Epithelial cell of prostate (primary cell): ENCODE results near the gene ELAVL1.
"Not testable (repeated sequence)": the region's sequence is repeated elsewhere in the genome, so short reads cannot be mapped to it uniquely, and the experiment has no call there.

ENCODE experiments used
- DNase-seq: peaks from one replicate; pipeline ENCODE4 v3.0.0-alpha.2; 2011; ENCODE audit warnings: low read depth, low spot score
- H3K27ac ChIP-seq: fragments of 450-650 bp; 2 replicates; pipeline ENCODE4 v1.5.1; 2017; ENCODE audit warnings: mild to moderate bottlenecking

ELAVL1 gene

GRCh38 chr19:7971553-7972520 is 33.6 kb downstream of the ELAVL1 start:
- no peak for DNase-seq
- no peak overlapping the region for H3K27ac ChIP-seq

DNA sequence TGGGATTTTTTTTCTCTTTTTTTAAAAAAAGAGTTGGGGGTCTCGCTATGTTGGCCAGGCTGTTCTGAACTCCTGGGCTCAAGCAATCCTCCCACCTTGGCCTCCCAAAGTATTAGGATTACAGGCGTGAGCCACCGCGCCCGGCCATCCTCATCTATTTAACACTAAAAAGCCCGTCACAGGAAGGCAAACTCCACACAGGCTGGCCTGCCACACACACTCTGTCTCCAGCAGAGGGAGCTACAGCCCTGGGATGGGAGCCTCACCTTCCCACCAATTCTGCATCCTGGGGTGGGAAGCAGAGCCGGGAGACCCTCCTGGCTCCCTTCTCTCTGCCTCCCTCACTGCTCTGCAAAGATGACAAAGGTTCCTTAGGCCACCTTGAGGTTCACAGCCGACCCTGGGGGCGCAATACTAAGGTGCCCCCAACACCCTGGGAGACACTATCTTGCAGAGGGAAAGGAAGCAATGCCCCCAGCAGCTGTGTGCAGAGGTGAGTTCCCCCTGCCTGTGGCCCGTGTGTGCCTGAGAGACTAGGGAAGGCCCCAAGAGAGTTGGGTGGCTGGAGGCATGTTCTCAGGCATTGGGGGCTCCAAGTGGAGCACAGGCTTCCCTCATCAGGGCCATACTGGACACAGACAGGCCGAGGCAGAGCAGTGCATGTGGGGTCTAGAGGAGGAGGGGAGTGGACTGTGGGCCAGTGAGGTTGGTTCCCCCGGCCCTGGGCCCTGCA is 34.6 kb downstream of the ELAVL1 start:
- no peak for DNase-seq
- H3K27ac ChIP-seq, result no peak overlapping the region

DNA sequence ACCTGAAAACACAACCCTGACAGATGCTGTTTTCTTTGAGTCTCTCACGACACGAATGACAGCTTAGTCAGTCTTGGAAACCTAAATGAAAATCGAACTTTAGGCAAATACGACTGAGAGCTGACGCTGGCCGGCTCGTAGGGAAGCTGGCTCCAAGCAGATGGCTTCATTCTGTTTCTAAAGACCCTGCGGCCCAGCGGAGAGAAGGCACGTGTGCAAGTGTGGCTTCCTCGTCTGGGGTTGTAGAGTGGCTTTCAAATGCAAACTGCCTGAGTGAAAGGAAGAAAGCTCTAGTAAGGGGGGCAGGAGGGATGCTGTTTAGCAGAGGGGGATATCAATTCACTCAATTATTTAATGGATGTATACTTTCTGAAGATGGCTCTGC is 35.9 kb downstream of the ELAVL1 start:
- no peak for DNase-seq
- no peak overlapping the region for H3K27ac ChIP-seq

GRCh38 chr19:7968796-7969554 is 36.5 kb downstream of the ELAVL1 start:
- DNase-seq, result no peak
- no peak overlapping the region for H3K27ac ChIP-seq

GRCh38 chr19:7968008-7968795 is 37.2 kb downstream of the ELAVL1 start:
- H3K27ac ChIP-seq, result no peak overlapping the region
- no peak for DNase-seq

- DNase-seq, result no peak
- H3K27ac ChIP-seq, result no peak overlapping the region
These were observed 39.3 kb downstream of the ELAVL1 start for GRCh38 chr19:7965921-7966665.

GRCh38 chr19:7965259-7965841 is 40.1 kb downstream of the ELAVL1 start:
- no peak for DNase-seq
- no peak overlapping the region for H3K27ac ChIP-seq

GRCh38 chr19:7963566-7963965 is 41.9 kb downstream of the ELAVL1 start:
- no peak for DNase-seq
- H3K27ac ChIP-seq, result no peak overlapping the region

DNA sequence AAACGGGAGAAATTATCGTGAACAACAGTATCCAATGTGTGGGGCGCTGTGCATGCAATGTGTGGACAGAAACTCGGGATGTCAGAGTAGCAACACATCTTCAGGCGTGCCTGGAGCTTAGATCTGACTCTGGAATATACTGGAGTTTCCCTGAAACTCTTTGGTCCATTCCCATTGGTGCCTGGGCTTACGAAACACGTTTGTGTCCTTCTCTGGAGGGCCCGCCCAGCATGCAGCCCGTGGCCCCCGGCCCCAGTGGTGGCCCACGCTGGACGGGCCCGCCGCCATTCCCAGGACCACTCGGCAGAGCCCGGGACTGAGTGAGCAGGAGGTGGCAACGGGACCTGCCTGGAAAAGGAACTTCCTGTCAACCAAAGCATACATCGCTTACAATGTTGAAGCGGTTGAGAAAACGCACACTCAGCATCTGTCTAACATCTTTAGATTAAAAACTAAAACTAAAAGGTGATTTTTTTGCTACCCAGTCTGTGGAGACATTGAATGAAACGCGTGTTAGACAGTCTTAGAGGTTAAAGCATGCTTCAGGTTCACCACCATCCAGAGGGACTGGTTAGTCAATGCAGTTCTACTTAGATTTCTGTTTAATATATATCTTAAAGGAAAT is 42.7 kb downstream of the ELAVL1 start:
- DNase-seq, result no peak
- no peak overlapping the region for H3K27ac ChIP-seq

DNA sequence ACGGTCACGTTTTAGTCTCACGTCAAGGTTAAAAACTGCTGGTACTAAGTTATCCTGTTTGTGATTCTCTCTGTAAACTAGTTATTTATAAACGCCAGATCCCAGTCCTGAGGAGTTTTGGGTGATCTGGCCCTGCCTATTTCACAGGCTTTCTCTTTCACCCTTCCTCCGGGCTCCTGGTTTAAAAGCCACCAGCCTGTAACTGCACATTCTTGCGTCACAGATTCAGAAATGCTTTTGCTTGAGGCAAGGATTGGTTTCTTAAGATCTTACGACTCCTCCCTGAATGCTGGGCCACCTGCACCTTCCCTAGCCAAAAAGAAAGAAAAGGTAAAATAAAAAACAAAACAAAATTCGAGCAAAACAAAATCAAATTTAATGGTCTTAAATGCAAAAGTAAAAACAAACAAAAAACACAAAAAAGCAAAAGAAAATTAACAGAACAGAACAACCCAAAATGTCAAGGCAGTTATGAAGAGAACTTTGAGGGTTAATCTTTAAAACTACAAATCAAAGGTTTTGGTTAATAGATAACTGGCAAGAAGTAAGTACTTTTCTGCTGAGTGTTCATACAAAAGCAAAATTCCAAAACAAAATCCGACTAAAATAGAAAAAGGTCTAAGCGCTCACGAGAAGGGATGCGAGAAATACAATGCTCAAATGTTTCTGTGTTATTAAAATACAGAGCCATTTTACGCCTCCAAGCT is 43.4 kb downstream of the ELAVL1 start:
- no peak overlapping the region for H3K27ac ChIP-seq
- no peak for DNase-seq

DNA sequence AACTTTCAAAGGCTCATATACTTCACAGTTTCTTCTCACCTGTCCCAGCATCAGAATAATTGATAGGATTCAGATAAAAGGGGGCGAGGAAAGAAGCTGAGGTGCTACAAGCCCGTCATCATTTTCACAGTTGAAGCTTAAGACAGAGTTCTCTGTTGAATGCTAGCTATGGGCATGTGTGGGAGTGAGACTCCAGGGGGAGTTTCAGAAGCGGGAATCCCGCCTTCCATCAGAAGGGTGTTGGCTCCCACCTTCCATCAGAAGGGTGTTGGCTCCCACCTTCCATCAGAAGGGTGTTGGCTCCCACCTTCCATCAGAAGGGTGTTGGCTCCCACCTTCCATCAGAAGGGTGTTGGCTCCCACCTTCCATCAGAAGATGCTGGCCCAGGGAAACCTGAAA is 44.4 kb downstream of the ELAVL1 start:
- H3K27ac ChIP-seq, DNase-seq: not testable (repeated sequence)

DNA sequence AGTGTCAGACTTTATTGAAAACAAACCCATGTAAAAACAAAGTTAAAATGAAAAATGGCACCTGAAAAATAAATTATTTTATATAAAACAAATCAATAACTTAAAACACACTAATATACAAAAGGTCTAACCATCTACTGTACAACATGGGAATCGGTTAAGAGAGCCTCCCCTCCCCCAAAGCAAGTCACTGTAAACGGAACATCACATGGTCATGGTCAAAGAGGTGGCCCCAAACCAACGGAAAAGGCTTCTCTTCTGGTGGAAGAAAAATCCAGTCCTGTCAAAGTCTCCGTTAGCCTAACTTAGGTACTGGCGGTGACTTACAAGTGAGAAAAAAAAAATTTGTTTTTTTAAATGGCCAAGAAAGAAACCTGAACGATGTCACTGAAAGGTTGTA is 46.2 kb downstream of the ELAVL1 start:
- H3K27ac ChIP-seq, result no peak overlapping the region
- no peak for DNase-seq

- no peak for DNase-seq
- no peak overlapping the region for H3K27ac ChIP-seq
These were observed 49.7 kb downstream of the ELAVL1 start for GRCh38 chr19:7955696-7956095.

DNA sequence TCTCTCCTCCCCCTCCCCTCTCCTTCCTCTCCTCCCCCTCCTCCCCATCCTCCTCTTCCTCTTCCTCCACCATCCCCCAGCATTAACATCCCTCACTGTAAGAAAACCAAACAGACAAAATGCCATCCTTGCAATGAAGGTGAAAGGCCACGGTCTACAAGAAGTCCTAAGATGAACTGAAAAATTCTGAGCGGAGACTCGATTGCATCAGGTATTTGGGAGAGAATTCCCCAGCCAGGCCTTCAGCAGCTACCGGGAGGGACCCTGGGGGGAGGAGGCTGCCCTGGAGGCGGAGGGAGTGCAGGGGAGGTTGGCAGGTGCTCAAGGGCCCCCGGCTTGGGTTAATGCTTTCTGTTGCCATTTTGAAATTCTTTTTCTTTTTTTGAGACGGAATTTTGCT is 51.9 kb downstream of the ELAVL1 start:
- no peak overlapping the region for H3K27ac ChIP-seq
- no peak for DNase-seq

DNA sequence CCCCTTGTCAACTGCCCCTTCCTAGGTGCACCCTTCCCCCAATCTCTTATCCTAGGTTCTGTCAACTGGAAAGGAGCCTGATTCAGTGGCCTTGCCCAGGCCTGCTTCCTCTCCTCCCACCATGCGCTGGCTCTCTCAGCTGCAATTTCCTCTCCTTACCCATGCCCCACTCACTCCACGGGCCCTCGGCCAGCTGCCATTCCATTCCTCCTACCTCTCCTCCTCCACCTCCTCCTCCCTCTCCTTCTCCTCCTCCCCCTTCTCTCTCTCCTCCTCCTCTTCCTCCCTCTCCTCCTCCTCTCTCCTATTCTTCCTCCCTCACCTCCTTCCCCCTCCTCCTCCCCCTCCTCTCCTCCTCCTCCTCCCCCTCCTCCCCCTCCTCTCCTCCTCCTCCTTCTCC is 52.4 kb downstream of the ELAVL1 start:
- peak overlapping the region; percentile 39 for H3K27ac ChIP-seq

DNA sequence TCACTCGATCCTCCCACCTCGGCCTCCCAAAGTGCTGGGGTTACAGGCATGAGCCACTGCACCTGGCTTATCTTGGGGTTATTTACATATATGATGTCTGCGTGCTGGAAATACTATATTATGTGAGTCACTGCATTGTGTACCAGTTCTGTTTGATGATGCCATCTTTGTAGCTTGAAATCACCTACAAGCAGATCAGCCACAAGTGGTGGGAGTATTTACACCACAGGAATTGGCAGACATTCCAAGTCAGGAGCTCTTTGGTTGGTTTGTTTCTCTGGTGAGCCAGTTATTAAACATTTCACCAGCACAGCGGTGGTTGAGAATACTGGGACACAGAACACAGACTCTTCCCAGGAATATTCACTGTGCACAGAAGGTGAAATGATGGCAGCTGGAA is 57.5 kb downstream of the ELAVL1 start:
- no peak overlapping the region for H3K27ac ChIP-seq
- peak; percentile 48 for DNase-seq

More for the DNA sequence above, 52.4 kb downstream of the ELAVL1 start:
- DNase-seq, result peak; percentile 29

DNA sequence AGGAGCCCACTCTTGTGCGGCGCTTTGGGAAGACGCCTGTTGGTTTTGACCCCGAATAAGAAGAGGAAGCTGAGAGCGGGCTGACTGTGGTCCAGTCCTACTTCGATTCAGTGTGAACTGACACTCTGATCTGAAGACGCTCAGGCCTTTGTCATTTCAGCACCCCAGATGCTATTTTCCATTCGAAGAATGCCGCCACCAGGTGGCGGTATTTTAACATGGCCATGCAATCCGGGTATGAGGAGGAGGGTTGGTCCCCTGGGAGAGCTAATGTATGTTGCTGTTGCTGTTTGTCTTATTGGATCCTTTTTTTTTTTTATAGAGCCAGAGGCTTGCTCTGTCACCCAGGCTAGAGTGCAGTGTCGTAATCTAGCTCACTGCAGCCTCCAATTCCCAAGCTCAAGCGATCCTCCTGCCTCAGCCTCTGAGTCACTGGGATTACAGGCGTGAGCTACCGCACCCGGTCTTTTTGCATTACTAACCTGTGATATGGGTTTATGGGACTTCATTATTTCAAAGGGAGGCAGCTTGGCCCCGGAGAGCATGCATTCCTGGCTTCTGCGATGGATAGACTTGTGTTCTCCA is 61.2 kb downstream of the ELAVL1 start:
- peak; percentile 49 for DNase-seq
- H3K27ac ChIP-seq, result peak overlapping the region; percentile 83
